Psoas muscle (tissue), 8 donors: ENCODE data around the gene ABCA3. TPM values are rescaled to one million over a fixed set of nuclear protein-coding genes. Genes with fewer than 3 reads are reported as not detected.

ENCODE experiments used
- ATAC-seq, 4 donors: fragments of 200-7000 bp; cut with Tn5 transposase; one replicate each; pipeline ENCODE4 v1.9.1; 2020; ENCODE audit warnings: moderate library complexity in 3 of 4, mild to moderate bottlenecking in 2 of 4
- DNase-seq, 2 donors: peaks; one replicate each; pipeline ENCODE4 v3.0.0-alpha.2; 2020
- H3K27ac ChIP-seq: fragments of 200-600 bp; one replicate; pipeline ENCODE4 v1.8.0; 2022
- H3K27me3 ChIP-seq, 3 donors: fragments of 200-600 bp in 1 of 3; one replicate each; pipeline versions ENCODE4 v1.6.1 to v1.8.0; 2013 to 2022; ENCODE audit warnings: low read length in 2 of 3, mild to moderate bottlenecking in 2 of 3, moderate library complexity in 1 of 3; ENCODE audit not compliant: insufficient read depth in 3 of 3
- H3K36me3 ChIP-seq, 2 donors: fragments of 200-600 bp in 1 of 2; one replicate each; pipeline versions ENCODE4 v1.6.1 to v1.8.0; 2013 to 2022; ENCODE audit warnings: low read depth in 1 of 2, mild to moderate bottlenecking in 1 of 2, moderate library complexity in 1 of 2; ENCODE audit not compliant: insufficient read depth in 1 of 2
- H3K4me1 ChIP-seq: fragments of 200-600 bp; one replicate; pipeline ENCODE4 v1.8.0; 2022
- H3K4me3 ChIP-seq: fragments of 200-600 bp; one replicate; pipeline ENCODE4 v1.8.0; 2022; ENCODE audit warnings: mild to moderate bottlenecking
- H3K9me3 ChIP-seq: fragments of 200-600 bp; one replicate; pipeline ENCODE4 v1.8.0; 2022
- CTCF ChIP-seq: fragments of 200-600 bp; IDR thresholded peaks from one replicate; pipeline ENCODE4 v1.8.0; 2022; ENCODE audit warnings: antibody characterized with exemption
- WGBS, 3 donors: extraction: QIAGEN DNeasy Blood & Tissue Kit; methylation state at CpG; one replicate each; pipeline versions ENCODE4 v1.1.6 to v1.1.7; 2013; 5-methylcytosine and 5-hydroxymethylcytosine counted together
- intact Hi-C, 2 donors: fragments of 100-400 bp; cut with DNase I; formaldehyde crosslinking; loops; one replicate each; pipeline versions ENCODE4 v1.11.0 to v1.14.2; 2022
- polyA plus RNA-seq, 3 donors: library from polyadenylated mRNA; stranded (reverse); fragments of 200-250 nt; gene quantifications; one replicate each; pipeline ENCODE4 v1.2.3, GENCODE V29; 2013
- total RNA-seq, 4 donors: library from RNA; stranded (reverse); fragmentation: NEBNext Ultra II Directional in 2 of 4; extraction: Animal tissue kit (Norgen Biotek cat#: 25700) in 2 of 4; gene quantifications; one replicate each; pipeline versions ENCODE4 v1.2.1 to v1.2.4, GENCODE V29; 2021 to 2023
- donor health status: healthy with polysubstance abuse.
- donor health status: DM: no; HTN: no; CAD: no; lungs with moderate emphysema.
- donor health status: Bipolar disorder and iron deficiency.
- donor health status: healthy.
- donor health status: DM: yes; HTN: yes; CAD: no.
- donor health status: DM: no; HTN: no; CAD: no.
- donor health status: DM: no; HTN: no; CAD: no.
- donor health status: DM: yes; HTN: yes; CAD: no.

ABCA3 gene
- total and polyA plus RNA-seq, 7 donors = 2.2 to 9.4 (median 8.6) TPM

- peaks cover 0 to 14% (median 0%) of the 10 kb centered on the region in 3 donors for H3K27me3 ChIP-seq
- H3K36me3 ChIP-seq = no peaks in the 10 kb centered on the region
- H3K9me3 ChIP-seq = no peaks in the 10 kb centered on the region
- WGBS, 3 donors = 74 to 90% (median 89%) methylated on average over 4 of the region's 4 CpGs
- intact Hi-C loops = no loop called here
- no peaks in the 10 kb centered on the region for H3K4me1 ChIP-seq
- no peak overlapping the region for H3K27ac ChIP-seq
- no peak for ATAC-seq
- TF ChIP-seq CTCF = no peak
- no peak overlapping the region for H3K4me3 ChIP-seq
- no peak for DNase-seq
Measured at GRCh38 chr16:2359919-2360318, 19.4 kb upstream of the ABCA3 start.

GRCh38 chr16:2358811-2359210 is 18.3 kb upstream of the ABCA3 start:
- no peak for TF ChIP-seq CTCF
- intact Hi-C loops = no loop called here
- WGBS, 3 donors = 94 to 97% (median 95%) methylated on average over 3 of the region's 3 CpGs
- ATAC-seq = no peak
- H3K4me1 ChIP-seq = no peaks in the 10 kb centered on the region
- no peaks in the 10 kb centered on the region for H3K36me3 ChIP-seq
- no peaks in the 10 kb centered on the region for H3K9me3 ChIP-seq
- no peak for DNase-seq
- peaks cover 0 to 14% (median 0%) of the 10 kb centered on the region in 3 donors for H3K27me3 ChIP-seq
- no peak overlapping the region for H3K27ac ChIP-seq
- H3K4me3 ChIP-seq = no peak overlapping the region

GRCh38 chr16:2357331-2357730 is 16.8 kb upstream of the ABCA3 start:
- TF ChIP-seq CTCF = no peak
- Histone ChIP-seq H3K27ac (no peak overlapping the region), H3K4me3 (no peak overlapping the region), H3K27me3 (peaks cover 0 to 9% (median 0%) of the 10 kb centered on the region in 3 donors), H3K4me1 (no peaks in the 10 kb centered on the region), H3K9me3 (no peaks in the 10 kb centered on the region), H3K36me3 (no peaks in the 10 kb centered on the region)
- ATAC-seq (no peak), DNase-seq (no peak)
- 89 to 94% (median 93%) methylated on average over 4 of the region's 4 CpGs for WGBS, 3 donors
- intact Hi-C loops = no loop called here

- no peak overlapping the region for H3K4me3 ChIP-seq
- no peaks in the 10 kb centered on the region for H3K9me3 ChIP-seq
- no peaks in the 10 kb centered on the region for H3K4me1 ChIP-seq
- no peaks in the 10 kb centered on the region for H3K27me3 ChIP-seq
- DNase-seq = no peak
- intact Hi-C loops = no loop called here
- no peak for ATAC-seq
- no peak overlapping the region for H3K27ac ChIP-seq
- no peaks in the 10 kb centered on the region for H3K36me3 ChIP-seq
- no peak for TF ChIP-seq CTCF
- 82 to 95% (median 82%) methylated on average over 1 of the region's 1 CpG for WGBS, 3 donors
Measured at GRCh38 chr16:2350500-2350899, 10.0 kb upstream of the ABCA3 start.

- TF ChIP-seq CTCF = no peak
- intact Hi-C loops = loop anchor here (5.0 kb wide), 2 partner anchors 84 to 159 kb away; partner anchors contain the start of gene CCNF (in 2 of the 2)
- no peak overlapping the region for H3K4me3 ChIP-seq
- no peak for ATAC-seq
- H3K4me1 ChIP-seq = peaks cover 10% of the 10 kb centered on the region
- DNase-seq = no peak
- no peaks in the 10 kb centered on the region for H3K36me3 ChIP-seq
- no peak overlapping the region for H3K27ac ChIP-seq
- H3K9me3 ChIP-seq = no peaks in the 10 kb centered on the region
- 69 to 84% (median 72%) methylated on average over 1 of the region's 1 CpG for WGBS, 3 donors
- H3K27me3 ChIP-seq = no peaks in the 10 kb centered on the region
Measured at GRCh38 chr16:2343211-2343610, 2.7 kb upstream of the ABCA3 start.
